Measurements from ENCODE around the gene OXNAD1.
A peak's percentile ranks its signal among the peaks of the same experiment; 100 is the strongest.

Gene OXNAD1

GRCh38 chr3:16248556-16248955 is 16.5 kb upstream of the OXNAD1 start:
- DNase-seq, result no peak

GRCh38 chr3:16249336-16249735 is 15.7 kb upstream of the OXNAD1 start:
- peak; percentile 46 for DNase-seq

- DNase-seq, result no peak
Observed at GRCh38 chr3:16249886-16250285, 15.1 kb upstream of the OXNAD1 start.

GRCh38 chr3:16251316-16252085 is 13.5 kb upstream of the OXNAD1 start:
- no peak for DNase-seq

GRCh38 chr3:16252243-16252978 is 12.6 kb upstream of the OXNAD1 start:
- no peak for DNase-seq

GRCh38 chr3:16252988-16253387 is 12.0 kb upstream of the OXNAD1 start:
- no peak for DNase-seq

- no peak for DNase-seq
Observed at GRCh38 chr3:16253601-16254000, 11.4 kb upstream of the OXNAD1 start.

- no peak for DNase-seq
Observed at GRCh38 chr3:16254916-16255315, 10.1 kb upstream of the OXNAD1 start.

- no peak for DNase-seq
Observed at GRCh38 chr3:16255326-16255725, 9.7 kb upstream of the OXNAD1 start.

GRCh38 chr3:16255726-16256125 is 9.3 kb upstream of the OXNAD1 start:
- DNase-seq, result no peak

GRCh38 chr3:16257309-16257708 is 7.7 kb upstream of the OXNAD1 start:
- DNase-seq, result no peak

GRCh38 chr3:16258177-16258576 is 6.8 kb upstream of the OXNAD1 start:
- no peak for DNase-seq

GRCh38 chr3:16258866-16259265 is 6.1 kb upstream of the OXNAD1 start:
- no peak for DNase-seq

- DNase-seq, result no peak
Observed at GRCh38 chr3:16260046-16260445, 5.0 kb upstream of the OXNAD1 start.

GRCh38 chr3:16262174-16262573 is 2.8 kb upstream of the OXNAD1 start:
- no peak for DNase-seq

- no peak for DNase-seq
Observed at GRCh38 chr3:16264174-16264707, 771 bp upstream of the OXNAD1 start.

GRCh38 chr3:16265455-16265786 is 409 bp downstream of the OXNAD1 start:
- DNase-seq, result no peak

- no peak for DNase-seq
Observed at GRCh38 chr3:16266714-16267113, 1.7 kb downstream of the OXNAD1 start.

- no peak for DNase-seq
Observed at GRCh38 chr3:16270855-16271254, 5.8 kb downstream of the OXNAD1 start.

GRCh38 chr3:16272588-16272987 is 7.6 kb downstream of the OXNAD1 start:
- no peak for DNase-seq

- DNase-seq, result no peak
Observed at GRCh38 chr3:16273867-16274266, 8.9 kb downstream of the OXNAD1 start.

GRCh38 chr3:16277471-16277870 is 12.5 kb downstream of the OXNAD1 start:
- DNase-seq, result no peak

GRCh38 chr3:16279010-16279801 is 14.2 kb downstream of the OXNAD1 start:
- no peak for DNase-seq

GRCh38 chr3:16280671-16281070 is 15.7 kb downstream of the OXNAD1 start:
- no peak for DNase-seq

Measured in RPMI8226 (cell line).